Left hindlimb (tissue), 1 donor: Measurements from ENCODE around the gene CD84.
"Not testable (repeated sequence)": the region's sequence is repeated elsewhere in the genome, so short reads cannot be mapped to it uniquely, and the experiment has no call there.

Source experiments
- DNase-seq: peaks from one replicate; pipeline ENCODE4 v3.0.0-alpha.2; 2018

The CD84 gene

GRCh38 chr1:160567858-160568682, 11.2 kb downstream of the CD84 start:
- no peak for DNase-seq

- DNase-seq, result no peak
These were observed 12.0 kb downstream of the CD84 start for GRCh38 chr1:160567341-160567740.

- no peak for DNase-seq
These were observed 13.7 kb downstream of the CD84 start for GRCh38 chr1:160565564-160565963.

GRCh38 chr1:160563230-160563629, 16.1 kb downstream of the CD84 start:
- not testable (repeated sequence) for DNase-seq

GRCh38 chr1:160562745-160563144, 16.6 kb downstream of the CD84 start:
- DNase-seq, result not testable (repeated sequence)

- DNase-seq, result no peak
These were observed 18.5 kb downstream of the CD84 start for GRCh38 chr1:160560806-160561205.

- DNase-seq, result no peak
These were observed 19.1 kb downstream of the CD84 start for GRCh38 chr1:160560045-160560705.

- not testable (repeated sequence) for DNase-seq
These were observed 19.9 kb downstream of the CD84 start for GRCh38 chr1:160559437-160559836.

GRCh38 chr1:160558660-160559380, 20.5 kb downstream of the CD84 start:
- DNase-seq, result no peak

GRCh38 chr1:160553778-160554177, 25.5 kb downstream of the CD84 start:
- DNase-seq, result no peak

GRCh38 chr1:160552425-160552824, 26.9 kb downstream of the CD84 start:
- DNase-seq, result no peak

GRCh38 chr1:160550572-160551034, 28.7 kb downstream of the CD84 start:
- DNase-seq, result no peak

GRCh38 chr1:160549665-160550006, 29.7 kb downstream of the CD84 start:
- no peak for DNase-seq

GRCh38 chr1:160548960-160549664, 30.2 kb downstream of the CD84 start:
- DNase-seq, result no peak

GRCh38 chr1:160548183-160548582, 31.1 kb downstream of the CD84 start:
- no peak for DNase-seq

GRCh38 chr1:160547422-160547821, 31.9 kb downstream of the CD84 start:
- no peak for DNase-seq

- no peak for DNase-seq
These were observed 32.4 kb downstream of the CD84 start for GRCh38 chr1:160546942-160547341.

GRCh38 chr1:160544647-160545046, 34.6 kb downstream of the CD84 start:
- DNase-seq, result no peak

- DNase-seq, result no peak
These were observed 36.9 kb downstream of the CD84 start for GRCh38 chr1:160542303-160542945.

- no peak for DNase-seq
These were observed 37.5 kb downstream of the CD84 start for GRCh38 chr1:160541622-160542302.

- no peak for DNase-seq
These were observed 38.5 kb downstream of the CD84 start for GRCh38 chr1:160540859-160541233.
